Measurements from ENCODE around the gene RFC2. TPM values are rescaled to one million over a fixed set of nuclear protein-coding genes. Genes with fewer than 3 reads are reported as not detected.

The RFC2 gene
- total RNA-seq, 2 experiments from 2014 or later, result 91.5 to 96.0 TPM

DNA sequence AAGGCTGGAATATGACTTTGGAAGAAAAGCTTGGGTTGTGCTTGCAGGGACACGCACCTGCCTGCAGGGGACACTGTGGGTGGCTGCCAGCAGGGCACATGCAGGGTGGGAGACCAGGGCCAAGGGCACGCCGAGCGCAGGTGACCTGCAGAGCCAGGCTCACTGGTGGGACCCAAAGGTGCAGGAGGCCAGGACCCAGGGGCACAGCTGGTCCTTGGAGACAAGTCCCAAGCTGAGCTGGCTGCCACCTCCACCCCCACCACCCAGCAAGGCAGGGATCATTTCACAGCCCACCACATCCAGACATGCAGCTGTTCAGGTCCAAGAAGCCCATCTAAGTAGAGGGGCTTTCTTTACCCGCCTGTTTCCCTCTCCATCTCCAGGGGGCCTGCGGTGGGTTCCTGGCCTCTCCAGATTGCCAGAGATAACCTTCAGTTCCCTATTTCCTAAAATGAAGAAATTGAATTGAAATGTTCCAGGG lies 21.2 kb upstream of the RFC2 start:
- intact Hi-C loops (cut with micrococcal nuclease), result loop anchor here (1.0 kb wide), 1 partner anchor 126 kb away; no protein-coding TSS in a partner anchor
- Mint-ChIP-seq H3K27me3 (ENCODE audit: low read depth) (peaks cover 3% of the 10 kb centered on the region), H3K4me1 (ENCODE audit: low read depth) (peaks cover 13% of the 10 kb centered on the region), H3K27ac (no peak overlapping the region), H3K36me3 (ENCODE audit: low read depth) (no peaks in the 10 kb centered on the region), H3K4me3 (no peak overlapping the region), H3K9me3 (no peaks in the 10 kb centered on the region)
- no peak for DNase-seq
- CTCF ChIA-PET, result interaction anchor here (0.6 to 1.2 kb wide), 9 partner anchors 11 to 356 kb away, joined by 3 to 4 read pairs (median 3); no protein-coding TSS in a partner anchor

GRCh38 chr7:74272305-74273038 lies 18.3 kb upstream of the RFC2 start:
- CTCF ChIA-PET, result no interaction called here
- intact Hi-C loops (cut with micrococcal nuclease), result no loop called here
- H3K27ac Mint-ChIP-seq, result no peak overlapping the region
- H3K27me3 Mint-ChIP-seq (ENCODE audit: low read depth), result peaks cover 5% of the 10 kb centered on the region
- no peak for DNase-seq
- H3K4me3 Mint-ChIP-seq, result no peak overlapping the region
- no peaks in the 10 kb centered on the region for H3K9me3 Mint-ChIP-seq
- peaks cover 11% of the 10 kb centered on the region for H3K4me1 Mint-ChIP-seq (ENCODE audit: low read depth)
- H3K36me3 Mint-ChIP-seq (ENCODE audit: low read depth), result no peaks in the 10 kb centered on the region

DNA sequence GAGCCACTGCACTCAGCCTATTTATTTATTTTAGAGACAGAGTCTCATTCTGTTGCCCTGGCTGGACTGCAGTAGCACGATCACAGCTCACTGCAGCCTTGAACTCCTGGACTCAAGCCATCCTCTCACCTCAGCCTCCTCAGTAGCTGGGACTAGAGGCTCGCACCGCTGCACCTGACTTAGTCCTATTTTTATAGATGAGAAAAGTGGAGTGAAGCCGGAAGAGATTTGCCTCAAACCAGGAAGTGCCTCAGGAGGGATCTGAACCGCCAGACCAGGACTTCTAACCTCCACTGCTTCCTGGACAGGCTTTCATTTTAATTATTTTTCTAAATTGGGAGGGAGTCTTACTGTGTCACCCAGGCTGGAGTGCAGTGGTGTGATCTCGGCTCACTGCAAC lies 17.5 kb upstream of the RFC2 start:
- H3K27ac Mint-ChIP-seq, result no peak overlapping the region
- H3K4me3 Mint-ChIP-seq, result no peak overlapping the region
- no peaks in the 10 kb centered on the region for H3K9me3 Mint-ChIP-seq
- no peaks in the 10 kb centered on the region for H3K36me3 Mint-ChIP-seq (ENCODE audit: low read depth)
- H3K27me3 Mint-ChIP-seq (ENCODE audit: low read depth), result peaks cover 5% of the 10 kb centered on the region
- no peak for DNase-seq
- peaks cover 11% of the 10 kb centered on the region for H3K4me1 Mint-ChIP-seq (ENCODE audit: low read depth)
- CTCF ChIA-PET, result no interaction called here
- intact Hi-C loops (cut with micrococcal nuclease), result no loop called here

DNA sequence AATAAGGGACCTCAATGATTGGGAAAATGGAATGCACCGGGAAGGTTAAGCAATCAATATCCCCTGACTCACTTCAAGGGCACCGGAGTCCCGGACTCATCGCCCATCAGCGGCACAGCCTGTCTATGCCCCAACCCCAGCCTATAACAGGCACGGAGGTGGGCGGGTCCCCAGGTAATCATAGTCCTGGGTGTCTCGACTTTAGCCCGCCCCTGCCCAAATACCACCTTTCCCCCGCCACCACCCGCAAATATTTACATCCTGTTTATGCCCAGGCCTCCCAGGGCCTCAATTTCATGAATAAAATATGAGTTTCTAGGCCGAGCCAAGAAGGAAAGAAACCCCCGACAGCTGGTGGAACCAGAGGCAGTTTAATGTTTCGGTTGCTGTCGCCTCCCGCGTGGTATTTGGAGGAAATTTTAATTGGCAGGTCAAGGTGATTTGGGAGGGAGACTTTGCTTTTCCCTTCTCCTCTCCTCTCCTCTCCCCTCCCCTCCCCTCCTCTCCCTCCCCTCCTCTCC lies 15.6 kb upstream of the RFC2 start:
- intact Hi-C loops (cut with micrococcal nuclease), result loop anchor here (1.0 to 5.0 kb wide), 3 partner anchors 16 to 63 kb away; partner anchors contain the start of genes CLIP2 and RFC2
- Mint-ChIP-seq H3K36me3 (ENCODE audit: low read depth) (no peaks in the 10 kb centered on the region), H3K27me3 (ENCODE audit: low read depth) (peaks cover 5% of the 10 kb centered on the region), H3K9me3 (no peaks in the 10 kb centered on the region), H3K27ac (no peak overlapping the region), H3K4me1 (ENCODE audit: low read depth) (peaks cover 11% of the 10 kb centered on the region), H3K4me3 (peak overlapping the region; percentile 73)
- CTCF ChIA-PET, result interaction anchor here (1.4 kb wide), 1 partner anchor 131 kb away, joined by 3 read pairs; no protein-coding TSS in a partner anchor
- DNase-seq, result peak; percentile 74

DNA sequence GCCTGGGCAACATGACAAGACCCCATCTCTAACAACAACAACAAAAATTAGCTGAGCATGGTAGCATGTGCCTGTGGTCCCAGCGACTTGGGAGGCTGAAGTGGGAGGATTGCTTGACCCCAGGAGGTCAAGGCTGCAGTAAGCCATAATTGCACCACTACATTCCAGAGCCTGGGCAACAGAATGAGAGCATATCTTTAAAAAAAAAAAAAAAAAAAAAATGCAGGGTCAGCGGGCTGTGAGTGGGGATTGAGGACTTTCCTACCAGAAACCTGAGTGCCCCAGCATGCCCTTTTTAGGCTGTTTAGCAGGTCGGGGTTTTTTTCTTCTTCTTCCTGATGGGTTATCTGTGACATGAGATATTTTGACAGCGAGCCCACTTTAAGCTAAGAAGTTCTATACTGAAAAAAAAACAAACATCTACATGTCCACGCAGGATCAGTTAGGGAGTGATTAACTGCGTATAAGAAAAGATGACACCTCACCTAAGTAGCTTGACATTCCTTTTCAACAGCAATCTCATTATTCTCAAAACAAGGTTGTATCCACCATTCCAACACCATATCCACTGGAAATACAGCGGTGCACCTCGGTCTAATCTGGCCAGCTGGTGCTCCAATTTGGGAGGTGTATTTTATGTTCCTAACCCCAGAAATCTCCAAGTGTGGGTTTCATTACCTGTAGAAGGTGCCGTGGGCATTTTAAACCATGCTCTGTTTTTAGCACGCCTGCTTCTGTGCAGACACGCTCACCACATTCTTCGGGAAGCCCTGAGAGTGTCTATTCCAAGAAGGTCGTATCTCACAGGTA lies 13.8 kb upstream of the RFC2 start:
- H3K9me3 Mint-ChIP-seq, result no peaks in the 10 kb centered on the region
- CTCF ChIA-PET, result interaction anchor here (0.6 to 0.9 kb wide), 4 partner anchors 8 to 95 kb away, joined by 3 read pairs; partner anchors contain the start of gene CLIP2
- intact Hi-C loops (cut with micrococcal nuclease), result loop anchor here (5.0 kb wide), 1 partner anchor 61 kb away; no protein-coding TSS in a partner anchor
- H3K4me3 Mint-ChIP-seq, result no peak overlapping the region
- H3K27ac Mint-ChIP-seq, result no peak overlapping the region
- peaks cover 11% of the 10 kb centered on the region for H3K4me1 Mint-ChIP-seq (ENCODE audit: low read depth)
- no peak for DNase-seq
- H3K36me3 Mint-ChIP-seq (ENCODE audit: low read depth), result no peaks in the 10 kb centered on the region
- peaks cover 5% of the 10 kb centered on the region for H3K27me3 Mint-ChIP-seq (ENCODE audit: low read depth)

DNA sequence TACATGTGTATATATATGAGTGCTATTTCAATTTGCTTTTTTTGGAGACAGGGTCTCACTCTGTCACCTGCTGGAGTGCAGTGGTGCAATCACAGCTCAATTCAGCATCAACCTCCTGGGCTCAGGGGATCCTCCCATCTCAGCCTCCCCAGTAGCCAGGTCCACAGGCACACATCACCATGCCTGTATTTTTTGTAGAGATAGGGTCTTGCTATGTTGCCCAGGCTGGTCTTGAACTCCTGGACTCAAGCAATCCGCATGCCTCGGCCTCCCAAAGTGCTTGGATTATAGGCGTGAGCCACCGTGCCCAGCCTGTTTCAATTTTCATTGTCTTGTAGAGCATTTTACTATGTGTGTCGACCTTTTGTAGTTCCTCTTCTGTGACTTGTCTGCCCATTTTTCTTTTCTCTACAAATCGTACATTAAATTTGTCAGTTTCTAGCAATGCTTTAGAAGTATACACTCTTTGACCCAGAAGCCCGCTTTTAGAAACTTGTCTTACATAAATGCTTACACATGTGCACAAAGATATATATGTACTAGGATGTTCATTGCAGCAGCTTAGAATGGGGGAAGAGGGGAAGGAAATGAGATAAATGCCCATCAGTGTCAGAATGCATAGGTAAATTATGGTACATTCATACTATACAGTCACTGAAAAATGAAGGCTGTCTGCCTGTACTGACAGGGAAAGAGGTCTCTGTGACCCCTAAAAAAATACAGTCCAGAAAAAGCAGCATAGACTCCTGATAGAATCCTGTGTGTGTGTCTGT lies 12.2 kb upstream of the RFC2 start:
- CTCF ChIA-PET, result interaction anchor here (0.5 kb wide), 1 partner anchor 123 kb away, joined by 4 read pairs; no protein-coding TSS in a partner anchor
- intact Hi-C loops (cut with micrococcal nuclease), result loop anchor here (5.0 kb wide), 1 partner anchor 59 kb away; no protein-coding TSS in a partner anchor
- Mint-ChIP-seq H3K27ac (no peak overlapping the region), H3K27me3 (ENCODE audit: low read depth) (peaks cover 2% of the 10 kb centered on the region), H3K9me3 (no peaks in the 10 kb centered on the region), H3K36me3 (ENCODE audit: low read depth) (no peaks in the 10 kb centered on the region), H3K4me3 (no peak overlapping the region), H3K4me1 (ENCODE audit: low read depth) (peaks cover 2% of the 10 kb centered on the region)
- no peak for DNase-seq

DNA sequence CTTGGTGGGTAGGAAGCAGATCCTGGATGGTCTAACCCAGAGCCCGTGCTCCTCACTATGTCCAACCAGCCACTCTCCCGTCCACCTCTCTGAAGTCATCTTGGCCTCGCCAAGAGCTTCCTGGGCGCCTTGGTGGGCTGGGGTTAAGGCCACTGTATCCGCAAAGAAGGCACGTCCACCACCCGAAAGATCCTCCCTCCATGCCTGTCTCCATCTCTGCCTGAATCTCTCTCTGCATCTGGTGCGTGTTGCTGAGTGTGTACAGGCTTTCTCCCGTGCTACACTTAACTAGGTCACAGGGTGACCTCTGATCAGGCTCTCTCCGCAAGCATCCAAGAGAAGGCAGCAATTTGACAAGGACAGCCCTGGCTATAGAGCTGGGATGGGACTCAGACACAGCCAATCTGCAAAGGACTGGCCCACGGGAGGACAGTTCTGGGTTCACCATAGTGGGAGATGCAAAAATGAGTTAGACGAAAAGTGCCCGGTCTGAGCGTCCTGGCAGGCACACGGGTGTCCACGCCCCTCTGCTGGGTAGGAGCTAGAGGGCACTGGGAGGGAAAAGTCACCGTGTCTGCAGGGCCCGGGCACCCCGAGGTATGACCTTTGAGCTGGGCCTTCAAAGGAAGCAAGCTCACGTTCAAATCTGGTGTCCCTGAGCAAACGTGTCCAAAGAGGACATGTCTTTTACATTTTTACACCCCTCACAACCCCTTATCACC lies 9.4 kb upstream of the RFC2 start:
- H3K36me3 Mint-ChIP-seq (ENCODE audit: low read depth), result no peaks in the 10 kb centered on the region
- no peaks in the 10 kb centered on the region for H3K9me3 Mint-ChIP-seq
- no peak for DNase-seq
- CTCF ChIA-PET, result interaction anchor here (0.7 to 1.1 kb wide), 2 partner anchors 12 to 17 kb away, joined by 3 to 4 read pairs; no protein-coding TSS in a partner anchor
- H3K27ac Mint-ChIP-seq, result no peak overlapping the region
- no peak overlapping the region for H3K4me3 Mint-ChIP-seq
- intact Hi-C loops (cut with micrococcal nuclease), result no loop called here
- H3K27me3 Mint-ChIP-seq (ENCODE audit: low read depth), result peaks cover 2% of the 10 kb centered on the region
- H3K4me1 Mint-ChIP-seq (ENCODE audit: low read depth), result no peaks in the 10 kb centered on the region

DNA sequence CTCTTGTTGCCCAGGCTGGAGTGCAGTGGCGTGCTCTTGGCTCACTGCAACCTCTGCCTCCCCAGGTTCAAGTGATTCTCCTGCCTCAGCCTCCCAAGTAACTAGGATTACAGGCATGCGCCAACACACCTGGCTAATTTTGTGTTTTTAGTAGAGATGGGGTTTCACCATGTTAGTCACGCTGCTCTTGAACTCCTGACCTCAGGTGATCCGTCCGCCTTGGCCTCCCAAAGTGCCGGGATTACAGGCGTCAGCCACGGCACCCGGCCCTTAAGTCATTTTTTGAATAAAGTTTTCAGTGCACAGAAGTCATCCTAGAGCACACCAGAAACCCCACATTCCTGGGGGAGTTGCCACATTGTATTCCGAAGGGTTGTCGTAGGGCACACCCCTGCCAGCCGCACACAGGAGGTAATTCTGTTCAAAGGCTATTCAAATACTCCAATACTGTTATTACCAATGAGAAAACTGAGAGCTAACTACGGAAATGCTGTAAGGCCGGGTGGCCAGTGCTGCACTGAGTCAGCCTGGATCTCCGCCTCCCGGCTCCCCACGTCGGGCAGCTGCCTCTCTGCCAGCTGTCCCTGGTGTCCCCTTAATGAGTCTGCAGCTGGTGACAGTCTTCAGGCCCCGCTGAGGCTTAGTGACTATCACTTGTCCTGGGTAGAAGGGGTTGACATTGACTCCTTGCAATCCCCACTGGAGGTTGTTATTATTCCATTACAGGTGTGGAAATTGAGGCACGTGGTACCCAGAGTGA lies 8.6 kb upstream of the RFC2 start:
- Mint-ChIP-seq H3K36me3 (ENCODE audit: low read depth) (no peaks in the 10 kb centered on the region), H3K27me3 (ENCODE audit: low read depth) (no peaks in the 10 kb centered on the region), H3K4me3 (no peak overlapping the region), H3K4me1 (ENCODE audit: low read depth) (no peaks in the 10 kb centered on the region), H3K9me3 (no peaks in the 10 kb centered on the region), H3K27ac (no peak overlapping the region)
- CTCF ChIA-PET, result interaction anchor here (0.9 kb wide), 1 partner anchor 12 kb away, joined by 3 read pairs; no protein-coding TSS in a partner anchor
- intact Hi-C loops (cut with micrococcal nuclease), result no loop called here
- no peak for DNase-seq

- Mint-ChIP-seq H3K4me1 (ENCODE audit: low read depth) (peaks cover 7% of the 10 kb centered on the region), H3K27me3 (ENCODE audit: low read depth) (no peaks in the 10 kb centered on the region), H3K4me3 (no peak overlapping the region), H3K27ac (no peak overlapping the region), H3K9me3 (no peaks in the 10 kb centered on the region), H3K36me3 (ENCODE audit: low read depth) (peaks cover 2% of the 10 kb centered on the region)
- DNase-seq, result no peak
- intact Hi-C loops (cut with micrococcal nuclease), result no loop called here
- CTCF ChIA-PET, result interaction anchor here (1.0 kb wide), 1 partner anchor 17 kb away, joined by 4 read pairs; no protein-coding TSS in a partner anchor
Measured at GRCh38 chr7:74258639-74259038, 4.4 kb upstream of the RFC2 start.

DNA sequence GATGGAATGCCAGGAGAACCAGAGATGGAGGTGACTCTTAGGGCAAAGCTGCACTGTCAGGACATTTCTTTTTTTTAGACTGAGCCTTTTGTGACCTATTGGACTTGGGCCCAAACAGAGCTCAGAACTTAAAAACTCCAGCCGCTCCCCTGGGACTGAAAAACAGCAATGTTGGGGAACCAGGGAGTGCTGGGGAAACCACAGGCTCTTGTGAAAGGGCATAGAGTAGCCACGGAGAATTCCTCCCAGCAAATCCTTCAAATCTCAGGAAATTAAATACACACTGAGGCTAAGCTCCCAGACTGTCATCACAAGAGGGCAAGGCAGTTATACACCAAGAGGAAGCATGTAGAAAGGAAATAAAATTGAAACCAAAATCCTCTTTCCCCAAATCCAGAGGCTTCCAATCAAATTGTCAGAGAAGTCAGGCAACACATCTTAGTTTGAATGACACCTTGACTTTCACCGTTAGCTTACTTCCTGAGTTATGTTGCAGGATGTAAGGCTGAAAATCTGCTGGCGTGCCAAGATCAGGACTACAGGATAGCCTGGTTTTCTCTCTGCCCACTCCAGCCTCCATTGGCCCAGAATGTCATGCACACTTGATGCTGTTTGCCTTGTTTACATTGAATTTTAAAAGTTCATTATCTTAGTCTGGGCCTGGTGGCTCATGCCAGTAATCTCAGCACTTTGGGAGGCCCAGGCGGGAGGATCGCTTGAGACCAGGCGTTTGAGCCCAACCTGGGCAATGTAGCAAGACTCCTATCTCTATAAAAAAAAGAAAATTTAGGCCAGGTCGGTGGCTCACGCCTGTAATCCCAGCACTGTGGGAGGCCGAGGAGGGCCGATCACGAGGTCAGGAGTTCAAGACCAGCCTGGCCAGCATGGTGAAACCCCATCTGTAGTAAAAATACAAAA lies 2.6 kb upstream of the RFC2 start:
- Mint-ChIP-seq H3K27me3 (ENCODE audit: low read depth) (no peaks in the 10 kb centered on the region), H3K4me1 (ENCODE audit: low read depth) (peaks cover 15% of the 10 kb centered on the region), H3K36me3 (ENCODE audit: low read depth) (peaks cover 9% of the 10 kb centered on the region), H3K4me3 (peak overlapping the region; percentile 95), H3K27ac (peak overlapping the region; percentile 9), H3K9me3 (no peaks in the 10 kb centered on the region)
- DNase-seq, result no peak
- intact Hi-C loops (cut with micrococcal nuclease), result no loop called here
- CTCF ChIA-PET, result interaction anchor here (1.0 to 1.4 kb wide), 2 partner anchors 50 to 144 kb away, joined by 3 to 5 read pairs; no protein-coding TSS in a partner anchor

Data from activated naive CD4-positive, alpha-beta T cell treated with anti-CD3 and anti-CD28 coated beads for 36 hours (primary cell).